Measurements from ENCODE around the gene GP1BA. TPM values are rescaled to one million over a fixed set of nuclear protein-coding genes. Genes with fewer than 3 reads are reported as not detected.

GP1BA gene
- total RNA-seq, 4 donors from 2014 or later = not detected

- ATAC-seq (no peak), DNase-seq (no peak)
- in situ Hi-C loops (cut with MboI; ENCODE audit: low sequenced_read_pairs in 4 of 4) = loop anchor here in 2 of 4 donors (25.0 kb wide), 1 partner anchor 104 kb away; the partner anchor contains the start of genes GLTPD2 (in 2 of the 2), PSMB6 (in 2 of the 2) and VMO1 (in 2 of the 2)
- H3K36me3 ChIP-seq = peaks cover 0 to 87% of the 10 kb centered on the region in 2 donors
- H3K4me1 ChIP-seq = no peaks in the 10 kb centered on the region
- no peak for TF ChIP-seq POLR2A (IDR thresholded peaks at IDR 0.05)
- TF ChIP-seq, protein P1, sequence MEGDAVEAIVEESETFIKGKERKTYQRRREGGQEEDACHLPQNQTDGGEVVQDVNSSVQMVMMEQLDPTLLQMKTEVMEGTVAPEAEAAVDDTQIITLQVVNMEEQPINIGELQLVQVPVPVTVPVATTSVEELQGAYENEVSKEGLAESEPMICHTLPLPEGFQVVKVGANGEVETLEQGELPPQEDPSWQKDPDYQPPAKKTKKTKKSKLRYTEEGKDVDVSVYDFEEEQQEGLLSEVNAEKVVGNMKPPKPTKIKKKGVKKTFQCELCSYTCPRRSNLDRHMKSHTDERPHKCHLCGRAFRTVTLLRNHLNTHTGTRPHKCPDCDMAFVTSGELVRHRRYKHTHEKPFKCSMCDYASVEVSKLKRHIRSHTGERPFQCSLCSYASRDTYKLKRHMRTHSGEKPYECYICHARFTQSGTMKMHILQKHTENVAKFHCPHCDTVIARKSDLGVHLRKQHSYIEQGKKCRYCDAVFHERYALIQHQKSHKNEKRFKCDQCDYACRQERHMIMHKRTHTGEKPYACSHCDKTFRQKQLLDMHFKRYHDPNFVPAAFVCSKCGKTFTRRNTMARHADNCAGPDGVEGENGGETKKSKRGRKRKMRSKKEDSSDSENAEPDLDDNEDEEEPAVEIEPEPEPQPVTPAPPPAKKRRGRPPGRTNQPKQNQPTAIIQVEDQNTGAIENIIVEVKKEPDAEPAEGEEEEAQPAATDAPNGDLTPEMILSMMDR (IDR thresholded peaks at IDR 0.05 in 4 of 5, conservative IDR thresholded peaks at IDR 0.05 in 1 of 5) = no peak
- intact Hi-C loops (cut with DNase I; ENCODE audit: low total_unique reads) = no loop called here
- H3K27ac ChIP-seq = no peak overlapping the region
- no peaks in the 10 kb centered on the region for H3K9me3 ChIP-seq
- no peaks in the 10 kb centered on the region for H3K27me3 ChIP-seq
- H3K4me3 ChIP-seq = no peak overlapping the region
Observed at GRCh38 chr17:4891411-4892410, 40.4 kb upstream of the GP1BA start.

DNA sequence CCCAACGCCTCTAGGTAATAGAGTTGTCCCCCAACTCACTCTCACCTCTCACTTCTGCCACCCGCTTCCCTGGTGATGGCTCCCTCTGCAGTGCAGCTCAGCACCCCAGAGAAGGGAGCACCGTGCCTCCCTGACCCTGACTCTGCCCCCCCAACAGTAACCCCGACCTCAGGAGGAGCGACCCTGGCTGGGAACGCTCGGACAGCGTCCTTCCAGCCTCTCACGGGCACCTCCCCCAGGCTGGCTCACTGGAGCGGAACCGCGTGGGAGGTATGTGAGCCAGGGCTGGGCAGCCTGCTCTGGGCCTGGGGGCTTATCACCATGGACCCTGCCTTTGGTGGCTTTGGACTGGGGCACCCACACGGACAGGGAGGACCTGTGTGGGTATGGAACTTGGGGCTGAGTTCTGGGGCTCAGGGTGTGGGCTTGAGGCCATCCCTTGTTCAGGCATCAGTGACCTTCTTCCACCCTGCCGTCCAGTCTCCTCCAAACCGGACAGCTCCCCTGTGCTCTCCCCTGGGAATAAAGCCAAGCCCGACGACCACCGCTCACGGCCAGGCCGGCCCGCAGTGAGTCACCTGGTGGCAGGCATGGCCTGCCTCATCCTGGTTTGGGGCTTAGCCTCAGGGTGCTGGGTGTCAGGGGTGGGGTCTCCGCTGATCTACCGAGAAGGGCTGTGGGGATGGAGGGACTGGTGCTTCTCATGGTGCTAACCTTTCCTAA lies 39.4 kb upstream of the GP1BA start:
- TF ChIP-seq, protein P1 (IDR thresholded peaks at IDR 0.05 in 4 of 5, conservative IDR thresholded peaks at IDR 0.05 in 1 of 5) = no peak
- no peak for TF ChIP-seq POLR2A (IDR thresholded peaks at IDR 0.05)
- Histone ChIP-seq H3K9me3 (no peaks in the 10 kb centered on the region), H3K36me3 (peaks cover 0 to 84% of the 10 kb centered on the region in 2 donors), H3K4me3 (no peak overlapping the region), H3K27ac (no peak overlapping the region), H3K4me1 (no peaks in the 10 kb centered on the region), H3K27me3 (no peaks in the 10 kb centered on the region)
- no peak for ATAC-seq
- DNase-seq = no peak
- in situ Hi-C loops (cut with MboI; ENCODE audit: low sequenced_read_pairs in 4 of 4) (loop anchor here in 2 of 4 donors (25.0 kb wide), 1 partner anchor 105 kb away; the partner anchor contains the start of genes GLTPD2 (in 2 of the 2), PSMB6 (in 2 of the 2) and VMO1 (in 2 of the 2)), intact Hi-C loops (cut with DNase I; ENCODE audit: low total_unique reads) (no loop called here)

GRCh38 chr17:4893272-4893671 lies 38.8 kb upstream of the GP1BA start:
- intact Hi-C loops (cut with DNase I; ENCODE audit: low total_unique reads) = no loop called here
- H3K36me3 ChIP-seq = peaks cover 0 to 78% of the 10 kb centered on the region in 2 donors
- H3K9me3 ChIP-seq = no peaks in the 10 kb centered on the region
- DNase-seq (no peak), ATAC-seq (no peak)
- H3K4me1 ChIP-seq = no peaks in the 10 kb centered on the region
- H3K27me3 ChIP-seq = no peaks in the 10 kb centered on the region
- TF ChIP-seq, protein P1 (IDR thresholded peaks at IDR 0.05 in 4 of 5, conservative IDR thresholded peaks at IDR 0.05 in 1 of 5) = no peak
- TF ChIP-seq POLR2A (IDR thresholded peaks at IDR 0.05) = no peak
- no peak overlapping the region for H3K27ac ChIP-seq
- in situ Hi-C loops (cut with MboI; ENCODE audit: low sequenced_read_pairs in 4 of 4) = loop anchor here in 2 of 4 donors (25.0 kb wide), 1 partner anchor 106 kb away; the partner anchor contains the start of genes GLTPD2 (in 2 of the 2), PSMB6 (in 2 of the 2) and VMO1 (in 2 of the 2)
- H3K4me3 ChIP-seq = no peak overlapping the region

- peaks cover 0 to 3% of the 10 kb centered on the region in 2 donors for H3K4me1 ChIP-seq
- intact Hi-C loops (cut with DNase I; ENCODE audit: low total_unique reads) = no loop called here
- no peak overlapping the region for H3K4me3 ChIP-seq
- peaks cover 0 to 78% of the 10 kb centered on the region in 2 donors for H3K36me3 ChIP-seq
- no peak overlapping the region for H3K27ac ChIP-seq
- ATAC-seq (no peak), DNase-seq (no peak)
- no peaks in the 10 kb centered on the region for H3K9me3 ChIP-seq
- in situ Hi-C loops (cut with MboI; ENCODE audit: low sequenced_read_pairs in 4 of 4) = loop anchor here in 2 of 4 donors (25.0 kb wide), 1 partner anchor 107 kb away; the partner anchor contains the start of genes GLTPD2 (in 2 of the 2), PSMB6 (in 2 of the 2) and VMO1 (in 2 of the 2)
- H3K27me3 ChIP-seq = peaks cover 0 to 5% (median 2%) of the 10 kb centered on the region in 3 donors
- TF ChIP-seq, protein P1 (IDR thresholded peaks at IDR 0.05 in 4 of 5, conservative IDR thresholded peaks at IDR 0.05 in 1 of 5) = no peak
- no peak for TF ChIP-seq POLR2A (IDR thresholded peaks at IDR 0.05)
Observed at GRCh38 chr17:4893721-4894560, 38.1 kb upstream of the GP1BA start.
